ENCODE measurements around the gene KRT24.

GRCh38 chr17:40714473-40714872 lies 10.9 kb upstream of the KRT24 start:
- TF ChIP-seq POLR2A (IDR thresholded peaks at IDR 0.05) (no peak), CTCF (IDR thresholded peaks at IDR 0.05) (no peak)
